IMR-90 (cell line): ENCODE measurements around the gene IGFBP1.

Experiments
- BHLHE40 ChIP-seq: fragments of 150-350 bp; IDR thresholded peaks from 2 replicates; pipeline ENCODE4 v1.6.1; 2016; ENCODE audit warnings: mild to moderate bottlenecking, low read depth, low read length
- CEBPB ChIP-seq: IDR thresholded peaks from 2 replicates; pipeline ENCODE4 v1.6.1; 2012; ENCODE audit warnings: low read depth, low read length, improper control_type of control experiment
- CTCF ChIP-seq: conservative IDR thresholded peaks from 2 replicates; pipeline ENCODE4 v1.5.1; 2012; ENCODE audit warnings: mild to moderate bottlenecking, low read depth, low read length, improper control_type of control experiment
- ELK1 ChIP-seq: fragments of 150-350 bp; IDR thresholded peaks from 2 replicates; pipeline ENCODE4 v1.6.1; 2016; ENCODE audit warnings: low read depth, mild to moderate bottlenecking, low read length, moderate library complexity, borderline replicate concordance
- MAFK ChIP-seq: IDR thresholded peaks from 2 replicates; pipeline ENCODE4 v1.6.1; 2012; ENCODE audit warnings: low read depth, low read length, improper control_type of control experiment
- NFE2L2 ChIP-seq: fragments of 150-350 bp; IDR thresholded peaks from 2 replicates; pipeline ENCODE4 v1.6.1; 2016; ENCODE audit warnings: low read depth, mild to moderate bottlenecking, low read length
- POLR2A ChIP-seq: IDR thresholded peaks from 2 replicates; pipeline ENCODE4 v1.6.1; 2012; ENCODE audit warnings: mild to moderate bottlenecking, low read depth, low read length
- RAD21 ChIP-seq: IDR thresholded peaks from 2 replicates; pipeline ENCODE4 v1.6.1; 2012; ENCODE audit warnings: low read length, improper control_type of control experiment
- RCOR1 ChIP-seq: IDR thresholded peaks from 2 replicates; pipeline ENCODE4 v1.6.1; 2012; ENCODE audit warnings: mild to moderate bottlenecking, low read length, improper control_type of control experiment; ENCODE audit not compliant: insufficient replicate concordance
- RFX5 ChIP-seq: IDR thresholded peaks from 2 replicates; pipeline ENCODE4 v1.8.0; 2012; ENCODE audit warnings: low read depth, mild to moderate bottlenecking, low read length, moderate library complexity
- SMC3 ChIP-seq: fragments of 150-350 bp; IDR thresholded peaks from 2 replicates; pipeline ENCODE4 v1.6.1; 2016; ENCODE audit warnings: low read depth, mild to moderate bottlenecking, antibody characterized with exemption, low read length, moderate library complexity
- USF2 ChIP-seq: fragments of 150-350 bp; IDR thresholded peaks from 2 replicates; pipeline ENCODE4 v1.6.1; 2017; ENCODE audit warnings: mild to moderate bottlenecking, antibody characterized with exemption, low read length, low read depth

- TF ChIP-seq RFX5 (no peak), CTCF (no peak), POLR2A (no peak), RCOR1 (no peak), MAFK (no peak), USF2 (no peak), SMC3 (no peak), ELK1 (no peak), RAD21 (no peak), BHLHE40 (no peak), CEBPB (no peak), NFE2L2 (no peak)
These were observed at the start of gene IGFBP1 for GRCh38 chr7:45888185-45888992.
